GM21360 (cell line): ENCODE results near the gene TIMM17A.
"Not testable (repeated sequence)": the region's sequence is repeated elsewhere in the genome, so short reads cannot be mapped to it uniquely, and the experiment has no call there.

Experiments used
- ATAC-seq: cut with Tn5 transposase; IDR thresholded peaks from one replicate; pipeline ENCODE4 v1.9.1; 2021; ENCODE audit warnings: mild to moderate bottlenecking, moderate library complexity; ENCODE audit not compliant: unreplicated experiment

TIMM17A gene

GRCh38 chr1:202014060-202014459, 58.8 kb downstream of the TIMM17A start:
- ATAC-seq: no peak

- no peak for ATAC-seq
These were observed 59.8 kb downstream of the TIMM17A start for GRCh38 chr1:202014915-202015661.

GRCh38 chr1:202015662-202015937, 60.3 kb downstream of the TIMM17A start:
- no peak for ATAC-seq

- ATAC-seq: no peak
These were observed 60.9 kb downstream of the TIMM17A start for GRCh38 chr1:202016022-202016810.

- ATAC-seq: no peak
These were observed 61.8 kb downstream of the TIMM17A start for GRCh38 chr1:202016811-202017748.

GRCh38 chr1:202017749-202018467, 62.6 kb downstream of the TIMM17A start:
- ATAC-seq: no peak

- ATAC-seq: no peak
These were observed 63.3 kb downstream of the TIMM17A start for GRCh38 chr1:202018468-202019234.

- not testable (repeated sequence) for ATAC-seq
These were observed 63.9 kb downstream of the TIMM17A start for GRCh38 chr1:202019235-202019558.
